Measurements from ENCODE around the gene IL1RL2. TPM values are rescaled to one million over a fixed set of nuclear protein-coding genes. Genes with fewer than 3 reads are reported as not detected.

The IL1RL2 gene
- total and polyA plus RNA-seq, 2 donors (not counting 1 experiment from before 2014, with no cell fraction given), result 0.28 to 2.6 TPM

DNA sequence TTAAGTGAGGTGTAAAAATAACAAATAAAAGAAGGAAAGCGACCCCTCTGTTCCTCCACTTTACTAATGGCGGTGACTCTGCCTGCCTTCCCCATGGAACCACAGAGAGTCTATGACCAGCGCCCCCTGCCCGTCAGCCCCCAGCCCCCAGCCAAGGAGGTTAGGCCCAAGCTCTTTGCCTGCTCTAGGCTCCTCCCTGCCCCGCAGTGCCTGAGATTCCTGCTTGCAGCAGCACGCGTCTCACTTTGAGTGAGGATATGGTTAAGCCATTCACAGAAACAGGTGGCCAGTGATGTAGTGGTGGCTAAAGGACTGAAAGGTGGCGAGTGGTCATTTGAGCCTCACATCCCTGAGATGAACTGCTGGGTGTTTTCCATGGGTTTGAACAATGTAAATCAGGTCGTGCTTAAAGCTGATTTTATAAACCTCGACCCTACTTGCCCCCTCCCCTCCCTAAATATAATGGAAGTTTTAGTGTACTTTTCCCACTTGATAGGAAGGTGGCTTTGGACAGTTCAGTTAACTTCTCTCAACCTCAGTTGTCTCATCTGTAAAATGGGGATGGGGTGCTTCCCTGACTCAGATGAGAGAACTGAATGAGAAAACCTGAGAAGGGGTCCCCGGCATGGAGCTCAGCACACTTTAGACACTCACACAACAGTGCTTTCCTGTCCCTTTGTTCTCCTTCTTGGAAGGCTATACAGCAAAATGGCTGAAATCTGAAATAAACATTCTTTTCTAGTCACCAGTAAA, 46.5 kb downstream of the IL1RL2 start:
- Histone ChIP-seq H3K4me1 (ENCODE audit: control insufficient read depth, extremely low read depth, insufficient read depth, low read length) (peaks cover 13% of the 10 kb centered on the region), H3K9ac (ENCODE audit: insufficient read depth, low read length) (no peak overlapping the region), H2AFZ (ENCODE audit: low read length) (no peak overlapping the region)

DNA sequence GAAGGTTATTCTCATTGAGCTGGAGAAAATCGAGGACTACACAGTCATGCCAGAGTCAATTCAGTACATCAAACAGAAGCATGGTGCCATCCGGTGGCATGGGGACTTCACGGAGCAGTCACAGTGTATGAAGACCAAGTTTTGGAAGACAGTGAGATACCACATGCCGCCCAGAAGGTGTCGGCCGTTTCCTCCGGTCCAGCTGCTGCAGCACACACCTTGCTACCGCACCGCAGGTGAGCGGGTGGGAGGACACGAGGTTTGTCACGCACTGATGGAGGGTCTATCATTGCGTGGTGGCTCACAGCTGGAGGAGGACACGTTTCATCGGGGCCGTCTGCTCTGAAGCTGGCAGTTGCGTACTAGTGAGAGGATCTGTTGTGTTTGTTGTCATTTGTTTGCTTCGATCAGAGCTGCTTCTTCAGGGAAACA, 48.2 kb downstream of the IL1RL2 start:
- Histone ChIP-seq H4K20me1 (ENCODE audit: control insufficient read depth, extremely low read depth, insufficient read depth, low read length) (no peaks in the 10 kb centered on the region), H3K79me2 (ENCODE audit: control insufficient read depth, insufficient read depth, low read length) (no peaks in the 10 kb centered on the region), H3K9ac (ENCODE audit: insufficient read depth, low read length) (no peak overlapping the region), H3K4me2 (ENCODE audit: extremely low read depth, insufficient read depth, low read length) (no peak overlapping the region), H3K9me3 (ENCODE audit: control insufficient read depth, insufficient read depth, low read depth, low read length) (no peaks in the 10 kb centered on the region), H3K4me1 (ENCODE audit: control insufficient read depth, extremely low read depth, insufficient read depth, low read length) (no peaks in the 10 kb centered on the region), H3K4me3 (replicated peaks in 1 of 4; ENCODE audit: control extremely low read depth in 1 of 4, insufficient read depth in 1 of 4, low read depth in 3 of 4, low read length in 4 of 4) (no peak overlapping the region), H3K27ac (ENCODE audit: insufficient read depth, low read length) (no peak overlapping the region), H2AFZ (ENCODE audit: low read length) (no peak overlapping the region), H3K36me3 (ENCODE audit: control insufficient read depth, insufficient read depth, low read length) (no peaks in the 10 kb centered on the region), H3K27me3 (ENCODE audit: control insufficient read depth, insufficient read depth, low read length) (no peaks in the 10 kb centered on the region)
- no peak for DNase-seq (ENCODE audit: low read depth in 2 of 2)
- TF ChIP-seq, protein P1, sequence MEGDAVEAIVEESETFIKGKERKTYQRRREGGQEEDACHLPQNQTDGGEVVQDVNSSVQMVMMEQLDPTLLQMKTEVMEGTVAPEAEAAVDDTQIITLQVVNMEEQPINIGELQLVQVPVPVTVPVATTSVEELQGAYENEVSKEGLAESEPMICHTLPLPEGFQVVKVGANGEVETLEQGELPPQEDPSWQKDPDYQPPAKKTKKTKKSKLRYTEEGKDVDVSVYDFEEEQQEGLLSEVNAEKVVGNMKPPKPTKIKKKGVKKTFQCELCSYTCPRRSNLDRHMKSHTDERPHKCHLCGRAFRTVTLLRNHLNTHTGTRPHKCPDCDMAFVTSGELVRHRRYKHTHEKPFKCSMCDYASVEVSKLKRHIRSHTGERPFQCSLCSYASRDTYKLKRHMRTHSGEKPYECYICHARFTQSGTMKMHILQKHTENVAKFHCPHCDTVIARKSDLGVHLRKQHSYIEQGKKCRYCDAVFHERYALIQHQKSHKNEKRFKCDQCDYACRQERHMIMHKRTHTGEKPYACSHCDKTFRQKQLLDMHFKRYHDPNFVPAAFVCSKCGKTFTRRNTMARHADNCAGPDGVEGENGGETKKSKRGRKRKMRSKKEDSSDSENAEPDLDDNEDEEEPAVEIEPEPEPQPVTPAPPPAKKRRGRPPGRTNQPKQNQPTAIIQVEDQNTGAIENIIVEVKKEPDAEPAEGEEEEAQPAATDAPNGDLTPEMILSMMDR (conservative IDR thresholded peaks at IDR 0.05 in 1 of 2, IDR thresholded peaks at IDR 0.05 in 1 of 2; ENCODE audit: low read depth in 1 of 2, low read length in 2 of 2), result no peak

More for the DNA sequence above, 46.5 kb downstream of the IL1RL2 start:
- H3K27me3 ChIP-seq (ENCODE audit: control insufficient read depth, insufficient read depth, low read length), result no peaks in the 10 kb centered on the region
- no peaks in the 10 kb centered on the region for H3K36me3 ChIP-seq (ENCODE audit: control insufficient read depth, insufficient read depth, low read length)
- H4K20me1 ChIP-seq (ENCODE audit: control insufficient read depth, extremely low read depth, insufficient read depth, low read length), result no peaks in the 10 kb centered on the region
- H3K4me2 ChIP-seq (ENCODE audit: extremely low read depth, insufficient read depth, low read length), result no peak overlapping the region
- no peak for TF ChIP-seq EZH2 (IDR thresholded peaks at IDR 0.05; ENCODE audit: low read length, missing control alignments)
- TF ChIP-seq, protein P1 (conservative IDR thresholded peaks at IDR 0.05 in 1 of 2, IDR thresholded peaks at IDR 0.05 in 1 of 2; ENCODE audit: low read depth in 1 of 2, low read length in 2 of 2), result no peak
- H3K4me3 ChIP-seq (replicated peaks in 1 of 4; ENCODE audit: control extremely low read depth in 1 of 4, insufficient read depth in 1 of 4, low read depth in 3 of 4, low read length in 4 of 4), result no peak overlapping the region
- H3K9me3 ChIP-seq (ENCODE audit: control insufficient read depth, insufficient read depth, low read depth, low read length), result no peaks in the 10 kb centered on the region
- no peak overlapping the region for H3K27ac ChIP-seq (ENCODE audit: insufficient read depth, low read length)
- no peak for DNase-seq (ENCODE audit: low read depth in 2 of 2)
- H3K79me2 ChIP-seq (ENCODE audit: control insufficient read depth, insufficient read depth, low read length), result no peaks in the 10 kb centered on the region

GRCh38 chr2:102235491-102235890, 48.7 kb downstream of the IL1RL2 start:
- H3K4me2 ChIP-seq (ENCODE audit: extremely low read depth, insufficient read depth, low read length), result no peak overlapping the region
- no peak overlapping the region for H3K9ac ChIP-seq (ENCODE audit: insufficient read depth, low read length)
- no peaks in the 10 kb centered on the region for H3K9me3 ChIP-seq (ENCODE audit: control insufficient read depth, insufficient read depth, low read depth, low read length)
- no peaks in the 10 kb centered on the region for H4K20me1 ChIP-seq (ENCODE audit: control insufficient read depth, extremely low read depth, insufficient read depth, low read length)
- peaks cover 2% of the 10 kb centered on the region for H3K4me1 ChIP-seq (ENCODE audit: control insufficient read depth, extremely low read depth, insufficient read depth, low read length)
- DNase-seq (ENCODE audit: low read depth in 2 of 2), result no peak
- H3K36me3 ChIP-seq (ENCODE audit: control insufficient read depth, insufficient read depth, low read length), result no peaks in the 10 kb centered on the region
- H3K4me3 ChIP-seq (replicated peaks in 1 of 4; ENCODE audit: control extremely low read depth in 1 of 4, insufficient read depth in 1 of 4, low read depth in 3 of 4, low read length in 4 of 4), result no peak overlapping the region
- no peaks in the 10 kb centered on the region for H3K79me2 ChIP-seq (ENCODE audit: control insufficient read depth, insufficient read depth, low read length)
- no peaks in the 10 kb centered on the region for H3K27me3 ChIP-seq (ENCODE audit: control insufficient read depth, insufficient read depth, low read length)
- H3K27ac ChIP-seq (ENCODE audit: insufficient read depth, low read length), result no peak overlapping the region
- no peak for TF ChIP-seq EZH2 (IDR thresholded peaks at IDR 0.05; ENCODE audit: low read length, missing control alignments)
- TF ChIP-seq, protein P1 (conservative IDR thresholded peaks at IDR 0.05 in 1 of 2, IDR thresholded peaks at IDR 0.05 in 1 of 2; ENCODE audit: low read depth in 1 of 2, low read length in 2 of 2), result peak in 1 of 2 donors; percentile 29
- H2AFZ ChIP-seq (ENCODE audit: low read length), result no peak overlapping the region

All from fibroblast of lung (primary cell).